Measurements from ENCODE around the gene MACROD2.

Gene MACROD2

DNA sequence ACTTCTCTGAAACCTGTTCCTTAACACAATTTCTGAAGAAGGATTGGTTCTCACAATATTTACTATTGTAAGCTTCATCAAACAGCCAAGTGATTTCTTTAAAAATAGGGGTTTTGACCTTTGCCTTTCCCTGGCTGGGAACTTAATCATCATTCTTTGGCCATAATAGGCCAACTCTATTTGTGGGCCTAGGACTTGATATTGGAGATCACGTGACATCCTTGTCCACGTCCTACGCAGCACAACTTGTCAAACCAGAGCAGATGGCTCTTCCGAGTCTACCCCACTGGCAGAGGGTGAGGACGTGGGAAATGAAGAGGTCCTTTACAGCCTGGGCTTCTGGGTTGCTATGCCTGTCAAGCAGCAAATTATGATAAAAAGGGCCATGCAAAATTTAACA is 1547.3 kb downstream of the MACROD2 start:
- Histone ChIP-seq H3K36me3 (ENCODE audit: control insufficient read depth, insufficient read depth, low read length) (no peaks in the 10 kb centered on the region), H2AFZ (no peak overlapping the region), H3K27ac (no peak overlapping the region), H3K4me2 (ENCODE audit: low read length) (no peak overlapping the region), H3K9me3 (ENCODE audit: control insufficient read depth, low read length) (no peaks in the 10 kb centered on the region), H3K27me3 (ENCODE audit: control insufficient read depth, insufficient read depth, low read length) (no peaks in the 10 kb centered on the region), H3K79me2 (no peaks in the 10 kb centered on the region), H3K4me1 (no peaks in the 10 kb centered on the region), H3K9ac (no peak overlapping the region), H3K4me3 (ENCODE audit: low read depth, low read length) (no peak overlapping the region)
- TF ChIP-seq, protein P1, sequence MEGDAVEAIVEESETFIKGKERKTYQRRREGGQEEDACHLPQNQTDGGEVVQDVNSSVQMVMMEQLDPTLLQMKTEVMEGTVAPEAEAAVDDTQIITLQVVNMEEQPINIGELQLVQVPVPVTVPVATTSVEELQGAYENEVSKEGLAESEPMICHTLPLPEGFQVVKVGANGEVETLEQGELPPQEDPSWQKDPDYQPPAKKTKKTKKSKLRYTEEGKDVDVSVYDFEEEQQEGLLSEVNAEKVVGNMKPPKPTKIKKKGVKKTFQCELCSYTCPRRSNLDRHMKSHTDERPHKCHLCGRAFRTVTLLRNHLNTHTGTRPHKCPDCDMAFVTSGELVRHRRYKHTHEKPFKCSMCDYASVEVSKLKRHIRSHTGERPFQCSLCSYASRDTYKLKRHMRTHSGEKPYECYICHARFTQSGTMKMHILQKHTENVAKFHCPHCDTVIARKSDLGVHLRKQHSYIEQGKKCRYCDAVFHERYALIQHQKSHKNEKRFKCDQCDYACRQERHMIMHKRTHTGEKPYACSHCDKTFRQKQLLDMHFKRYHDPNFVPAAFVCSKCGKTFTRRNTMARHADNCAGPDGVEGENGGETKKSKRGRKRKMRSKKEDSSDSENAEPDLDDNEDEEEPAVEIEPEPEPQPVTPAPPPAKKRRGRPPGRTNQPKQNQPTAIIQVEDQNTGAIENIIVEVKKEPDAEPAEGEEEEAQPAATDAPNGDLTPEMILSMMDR (IDR thresholded peaks at IDR 0.05) = no peak

DNA sequence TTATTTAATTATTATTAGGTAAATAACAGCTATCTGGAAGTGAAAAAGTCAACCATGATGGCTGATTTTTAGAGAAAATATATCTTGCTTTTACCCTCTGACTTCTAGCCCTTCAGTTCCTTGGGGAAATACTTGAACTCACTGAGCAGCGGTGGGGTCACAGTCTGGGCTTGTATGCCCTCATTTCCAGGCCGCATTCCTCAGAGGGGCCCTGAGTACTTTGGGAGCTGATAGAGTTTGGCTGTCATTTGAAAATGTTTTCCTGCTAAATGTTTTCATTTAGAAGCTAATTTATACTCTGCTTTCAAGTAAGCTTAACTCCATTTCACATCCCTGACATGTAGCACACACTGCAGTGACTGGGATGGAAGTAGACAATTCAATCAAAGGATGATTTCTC is 1549.4 kb downstream of the MACROD2 start:
- no peaks in the 10 kb centered on the region for H3K79me2 ChIP-seq
- no peaks in the 10 kb centered on the region for H3K9me3 ChIP-seq (ENCODE audit: control insufficient read depth, low read length)
- H3K36me3 ChIP-seq (ENCODE audit: control insufficient read depth, insufficient read depth, low read length) = no peaks in the 10 kb centered on the region
- H3K27ac ChIP-seq = no peak overlapping the region
- H3K4me3 ChIP-seq (ENCODE audit: low read depth, low read length) = no peak overlapping the region
- no peak overlapping the region for H3K4me2 ChIP-seq (ENCODE audit: low read length)
- H3K9ac ChIP-seq = no peak overlapping the region
- H2AFZ ChIP-seq = no peak overlapping the region
- TF ChIP-seq, protein P1 (IDR thresholded peaks at IDR 0.05) = no peak
- H3K27me3 ChIP-seq (ENCODE audit: control insufficient read depth, insufficient read depth, low read length) = no peaks in the 10 kb centered on the region
- H3K4me1 ChIP-seq = no peaks in the 10 kb centered on the region

DNA sequence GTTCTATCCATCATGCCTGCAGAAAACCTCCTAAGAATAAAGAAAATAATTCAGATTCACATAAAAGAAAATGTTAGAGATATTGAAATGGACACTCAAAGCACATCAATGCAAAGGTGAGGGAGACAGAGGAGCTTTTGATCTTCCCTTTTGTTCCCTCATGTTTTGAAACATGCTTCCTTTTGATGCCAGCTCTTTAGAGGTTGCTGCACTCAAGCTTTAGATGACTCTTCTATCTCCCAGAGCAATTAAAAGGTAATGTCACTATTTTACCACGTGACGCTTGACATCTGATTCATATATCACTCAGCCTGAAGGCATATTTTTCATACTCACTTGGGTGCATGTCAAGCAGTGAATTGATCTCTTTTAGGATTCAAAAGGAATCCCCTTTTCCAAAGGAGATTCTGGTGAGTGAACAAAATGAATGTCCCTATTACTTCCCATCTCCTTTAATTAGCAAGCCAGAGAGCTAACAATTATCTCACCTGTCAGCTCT is 1551.3 kb downstream of the MACROD2 start:
- Histone ChIP-seq H3K4me1 (no peaks in the 10 kb centered on the region), H2AFZ (no peak overlapping the region), H3K4me3 (ENCODE audit: low read depth, low read length) (no peak overlapping the region), H3K27ac (no peak overlapping the region), H3K27me3 (ENCODE audit: control insufficient read depth, insufficient read depth, low read length) (no peaks in the 10 kb centered on the region), H3K36me3 (ENCODE audit: control insufficient read depth, insufficient read depth, low read length) (no peaks in the 10 kb centered on the region), H3K9me3 (ENCODE audit: control insufficient read depth, low read length) (no peaks in the 10 kb centered on the region), H3K9ac (no peak overlapping the region), H3K79me2 (no peaks in the 10 kb centered on the region), H3K4me2 (ENCODE audit: low read length) (no peak overlapping the region)
- TF ChIP-seq, protein P1 (IDR thresholded peaks at IDR 0.05) = no peak

DNA sequence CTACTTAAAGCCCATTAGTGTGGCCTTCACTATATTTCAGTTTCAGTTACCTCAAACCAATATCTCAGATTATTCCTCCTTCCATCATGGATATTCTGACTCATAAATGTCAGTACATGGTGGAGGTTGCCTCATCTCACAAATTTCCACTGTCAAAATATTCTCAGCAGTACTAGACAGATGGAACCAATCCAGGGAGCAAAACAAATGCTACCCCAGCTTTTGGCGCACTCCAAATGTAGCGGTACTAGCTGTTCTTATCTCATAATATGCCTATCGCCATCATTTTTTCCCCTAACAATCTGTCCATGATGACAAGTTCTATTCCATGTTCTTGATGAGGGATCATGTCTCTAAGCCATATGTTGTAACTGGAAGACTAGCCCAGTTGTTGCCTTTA is 1551.8 kb downstream of the MACROD2 start:
- no peaks in the 10 kb centered on the region for H3K9me3 ChIP-seq (ENCODE audit: control insufficient read depth, low read length)
- H3K4me2 ChIP-seq (ENCODE audit: low read length) = no peak overlapping the region
- H2AFZ ChIP-seq = no peak overlapping the region
- H3K4me3 ChIP-seq (ENCODE audit: low read depth, low read length) = no peak overlapping the region
- H3K27me3 ChIP-seq (ENCODE audit: control insufficient read depth, insufficient read depth, low read length) = no peaks in the 10 kb centered on the region
- no peak overlapping the region for H3K27ac ChIP-seq
- no peaks in the 10 kb centered on the region for H3K79me2 ChIP-seq
- no peaks in the 10 kb centered on the region for H3K4me1 ChIP-seq
- no peak overlapping the region for H3K9ac ChIP-seq
- H3K36me3 ChIP-seq (ENCODE audit: control insufficient read depth, insufficient read depth, low read length) = no peaks in the 10 kb centered on the region
- TF ChIP-seq, protein P1 (IDR thresholded peaks at IDR 0.05) = no peak

DNA sequence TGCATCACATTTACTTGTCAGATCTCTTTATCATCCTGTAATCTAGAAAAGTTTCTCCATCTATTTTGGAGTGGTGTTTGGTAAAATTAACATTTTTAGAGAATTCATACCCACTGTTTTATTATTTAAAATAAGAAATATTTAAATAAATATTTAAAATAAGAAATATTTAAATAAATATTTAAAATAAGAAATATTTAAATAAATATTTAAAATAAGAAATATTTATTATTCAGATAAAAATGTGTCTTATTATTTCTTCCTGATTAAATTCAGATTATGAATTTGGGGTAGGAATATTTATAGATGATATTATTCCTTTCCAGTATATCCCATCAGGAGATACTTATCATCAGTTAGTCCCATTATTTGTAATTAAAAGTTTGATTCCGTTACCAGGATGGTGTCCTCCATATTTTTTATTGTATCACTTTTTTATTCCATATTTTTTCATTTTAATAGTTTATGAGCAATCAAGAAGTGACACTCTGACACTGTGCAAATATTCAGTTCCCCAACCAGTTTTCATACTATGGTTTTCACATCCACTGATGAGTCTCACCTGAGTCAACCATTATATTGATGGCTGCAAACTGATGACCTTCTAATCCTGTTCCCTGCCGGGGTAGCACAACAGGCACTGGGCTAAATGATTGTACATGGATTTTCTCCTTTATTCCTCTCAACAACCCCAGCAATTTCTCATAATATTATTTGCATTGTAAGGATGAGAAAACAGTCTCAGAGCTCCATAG is 1555.0 kb downstream of the MACROD2 start:
- H3K36me3 ChIP-seq (ENCODE audit: control insufficient read depth, insufficient read depth, low read length) = no peaks in the 10 kb centered on the region
- H3K9me3 ChIP-seq (ENCODE audit: control insufficient read depth, low read length) = no peaks in the 10 kb centered on the region

More for the DNA sequence above, 1555.0 kb downstream of the MACROD2 start:
- Histone ChIP-seq H3K4me2 (ENCODE audit: low read length) (no peak overlapping the region), H2AFZ (no peak overlapping the region), H3K27ac (no peak overlapping the region), H3K79me2 (no peaks in the 10 kb centered on the region), H3K4me3 (ENCODE audit: low read depth, low read length) (no peak overlapping the region), H3K4me1 (no peaks in the 10 kb centered on the region), H3K9ac (no peak overlapping the region), H3K27me3 (ENCODE audit: control insufficient read depth, insufficient read depth, low read length) (no peaks in the 10 kb centered on the region)
- TF ChIP-seq, protein P1 (IDR thresholded peaks at IDR 0.05) = no peak

Measured in parathyroid adenoma (tissue), 2 donors.